Sigmoid colon (tissue), 4 donors: Measurements from ENCODE around the gene SLC5A11.
"Not testable (repeated sequence)": the region's sequence is repeated elsewhere in the genome, so short reads cannot be mapped to it uniquely, and the experiment has no call there.

Experiments
- EP300 ChIP-seq, 4 donors: sonication (generic); formaldehyde crosslinking; IDR thresholded peaks; one replicate each; pipeline ENCODE4 v1.6.1; 2017; ENCODE audit warnings: antibody characterized with exemption in 4 of 4
- POLR2A ChIP-seq, 2 donors: fragments of 450-650 bp; IDR thresholded peaks; one replicate each; pipeline ENCODE4 v1.6.1; 2016; ENCODE audit warnings: antibody characterized with exemption in 2 of 2, mild to moderate bottlenecking in 2 of 2, moderate library complexity in 2 of 2
- POLR2AphosphoS5 ChIP-seq, 4 donors: sonication (generic); formaldehyde crosslinking; IDR thresholded peaks; one replicate each; pipeline ENCODE4 v1.6.1; 2017; ENCODE audit warnings: antibody characterized with exemption in 4 of 4
- TF ChIP-seq, protein P1 (sequence below), 4 experiments: fragments of 450-650 bp in 3 of 4; fragments of 200-600 bp in 1 of 4; IDR thresholded peaks; one replicate each; pipeline ENCODE4 v1.5.1; 2016 to 2019; ENCODE audit warnings: antibody characterized with exemption in 4 of 4, mild to moderate bottlenecking in 3 of 4, moderate library complexity in 2 of 4

DNA sequence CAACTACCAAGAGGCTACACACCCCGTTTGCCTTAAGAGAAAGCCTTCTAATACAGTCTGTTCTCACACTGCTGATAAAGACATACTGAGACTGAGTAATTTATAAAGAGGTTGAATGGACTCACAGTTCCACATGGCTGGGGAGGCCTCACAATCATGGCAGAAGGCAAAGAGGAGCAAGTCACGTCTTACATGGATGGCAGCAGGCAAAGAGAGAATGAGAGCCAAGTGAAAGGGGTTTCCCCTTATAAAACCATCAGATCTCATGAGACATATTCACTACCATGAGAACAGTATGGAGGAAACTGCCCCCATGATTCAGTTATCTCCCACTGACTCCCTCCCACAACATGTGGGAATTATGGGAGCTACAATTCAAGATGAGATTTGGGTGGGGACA, 51.8 kb downstream of the SLC5A11 start:
- TF ChIP-seq, protein P1, sequence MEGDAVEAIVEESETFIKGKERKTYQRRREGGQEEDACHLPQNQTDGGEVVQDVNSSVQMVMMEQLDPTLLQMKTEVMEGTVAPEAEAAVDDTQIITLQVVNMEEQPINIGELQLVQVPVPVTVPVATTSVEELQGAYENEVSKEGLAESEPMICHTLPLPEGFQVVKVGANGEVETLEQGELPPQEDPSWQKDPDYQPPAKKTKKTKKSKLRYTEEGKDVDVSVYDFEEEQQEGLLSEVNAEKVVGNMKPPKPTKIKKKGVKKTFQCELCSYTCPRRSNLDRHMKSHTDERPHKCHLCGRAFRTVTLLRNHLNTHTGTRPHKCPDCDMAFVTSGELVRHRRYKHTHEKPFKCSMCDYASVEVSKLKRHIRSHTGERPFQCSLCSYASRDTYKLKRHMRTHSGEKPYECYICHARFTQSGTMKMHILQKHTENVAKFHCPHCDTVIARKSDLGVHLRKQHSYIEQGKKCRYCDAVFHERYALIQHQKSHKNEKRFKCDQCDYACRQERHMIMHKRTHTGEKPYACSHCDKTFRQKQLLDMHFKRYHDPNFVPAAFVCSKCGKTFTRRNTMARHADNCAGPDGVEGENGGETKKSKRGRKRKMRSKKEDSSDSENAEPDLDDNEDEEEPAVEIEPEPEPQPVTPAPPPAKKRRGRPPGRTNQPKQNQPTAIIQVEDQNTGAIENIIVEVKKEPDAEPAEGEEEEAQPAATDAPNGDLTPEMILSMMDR (IDR thresholded peaks at IDR 0.05), result not testable (repeated sequence)
- not testable (repeated sequence) for TF ChIP-seq EP300, POLR2AphosphoS5, POLR2A (IDR thresholded peaks at IDR 0.05)
